PC-3 (cell line): ENCODE measurements around the gene CHML. TPM values are rescaled to one million over a fixed set of nuclear protein-coding genes. Genes with fewer than 3 reads are reported as not detected.

Experiments
- ATAC-seq: fragments of 200-7000 bp; cut with Tn5 transposase; 2 replicates; pipeline ENCODE4 v1.9.1; 2020; ENCODE audit warnings: mild to moderate bottlenecking, moderate library complexity
- BruUV-seq: library from RNA; stranded (reverse); fragments of 400-500 nt; replicated peaks from 2 replicates; lab custom pipeline; 2021; lab: Mats Ljungman, UMichigan
- CTCF ChIA-PET: fragments of 300-600 bp; sonication (Branson Sonifier 250); formaldehyde crosslinking; loops from one replicate; lab custom pipeline; 2022; ENCODE audit warnings: antibody characterized with exemption; lab: Charles Lee
- POLR2A ChIA-PET: fragments of 300-600 bp; sonication (Branson Sonifier 250); formaldehyde crosslinking; loops from one replicate; lab custom pipeline; 2022; ENCODE audit warnings: antibody characterized with exemption; ENCODE audit not compliant: unreplicated experiment; lab: Charles Lee
- DNase-seq: peaks from one replicate; pipeline ENCODE4 v3.0.0-alpha.2; 2015
- H2AFZ ChIP-seq: fragments of 300-600 bp; sonication (generic); 2 replicates; pipeline ENCODE4 v1.6.0; 2016; ENCODE audit warnings: antibody characterized with exemption, low read length
- H3F3A ChIP-seq: fragments of 300-600 bp; sonication (generic); one replicate; pipeline ENCODE4 v1.6.0; 2017; ENCODE audit warnings: antibody characterized with exemption, low read length, control low read depth, mild to moderate bottlenecking; ENCODE audit not compliant: unreplicated experiment
- H3K27ac ChIP-seq: fragments of 300-600 bp; sonication (generic); 2 replicates; pipeline ENCODE4 v1.5.1; 2016; ENCODE audit warnings: mild to moderate bottlenecking, low read length
- H3K27me3 ChIP-seq: fragments of 300-600 bp; sonication (generic); 2 replicates; pipeline ENCODE4 v1.6.1; 2016; ENCODE audit warnings: low read length, mixed read lengths
- H3K36me3 ChIP-seq: fragments of 300-600 bp; sonication (generic); 2 replicates; pipeline ENCODE4 v1.6.1; 2016; ENCODE audit warnings: low read depth, mixed run types, low read length, mixed read lengths
- H3K4me1 ChIP-seq: fragments of 300-600 bp; sonication (generic); 2 replicates; pipeline ENCODE4 v1.5.1; 2016; ENCODE audit warnings: low read length; ENCODE audit not compliant: insufficient read depth
- H3K4me2 ChIP-seq: fragments of 300-600 bp; sonication (generic); 2 replicates; pipeline ENCODE4 v1.6.0; 2016; ENCODE audit warnings: low read length
- H3K4me3 ChIP-seq: fragments of 300-600 bp; sonication (generic); 2 replicates; pipeline ENCODE4 v1.5.1; 2016; ENCODE audit warnings: mild to moderate bottlenecking, low read length, mixed read lengths
- H3K79me2 ChIP-seq: fragments of 300-600 bp; sonication (generic); 2 replicates; pipeline ENCODE4 v1.6.1; 2017; ENCODE audit warnings: low read length, mixed read lengths
- H3K9ac ChIP-seq: fragments of 300-600 bp; sonication (generic); 2 replicates; pipeline ENCODE4 v1.6.0; 2016; ENCODE audit warnings: mild to moderate bottlenecking, low read length
- H3K9me2 ChIP-seq: fragments of 300-600 bp; sonication (generic); replicated peaks from 2 replicates; pipeline ENCODE4 v1.6.1; 2016; ENCODE audit warnings: mixed run types, low read length, mixed read lengths
- H3K9me3 ChIP-seq: fragments of 300-600 bp; sonication (generic); 2 replicates; pipeline ENCODE4 v1.6.1; 2016; ENCODE audit warnings: low read length, mixed read lengths
- H4K20me1 ChIP-seq: fragments of 300-600 bp; sonication (generic); 2 replicates; pipeline ENCODE4 v1.6.1; 2016; ENCODE audit warnings: low read length, mixed read lengths
- CTCF ChIP-seq: fragments of 300-600 bp; sonication (generic); conservative IDR thresholded peaks from 2 replicates; pipeline ENCODE4 v1.5.1; 2017; ENCODE audit warnings: antibody characterized with exemption, low read depth, mild to moderate bottlenecking, low read length
- EZH2 ChIP-seq: fragments of 300-600 bp; sonication (generic); IDR thresholded peaks from one replicate; pipeline ENCODE4 v1.6.1; 2017; ENCODE audit warnings: antibody characterized with exemption, mild to moderate bottlenecking, low read length; ENCODE audit not compliant: unreplicated experiment
- EZH2phosphoT487 ChIP-seq: fragments of 300-600 bp; sonication (generic); IDR thresholded peaks from 2 replicates; pipeline ENCODE4 v1.6.1; 2018; ENCODE audit warnings: mild to moderate bottlenecking, antibody characterized with exemption, low read length, borderline replicate concordance
- intact Hi-C: fragments of 100-400 bp; cut with micrococcal nuclease; formaldehyde crosslinking; loops from 2 replicates; pipeline ENCODE4 v1.9.0; 2023
- total RNA-seq: library from RNA; depleted of rRNA; stranded (reverse); fragments of >200 nt; gene quantifications from 2 replicates; pipeline ENCODE4 v1.2.3, GENCODE V29; 2014

Gene CHML
- total RNA-seq, 1 experiment from 2014 or later: 68.6 TPM

GRCh38 chr1:241679961-241680360, 39.8 kb upstream of the CHML start:
- Histone ChIP-seq H3K9ac (no peak overlapping the region), H3K9me3 (no peaks in the 10 kb centered on the region), H4K20me1 (no peaks in the 10 kb centered on the region), H3K4me3 (no peak overlapping the region), H3K27me3 (no peaks in the 10 kb centered on the region), H3K9me2 (no peaks in the 10 kb centered on the region), H3K4me1 (no peaks in the 10 kb centered on the region), H2AFZ (no peak overlapping the region), H3K4me2 (no peak overlapping the region), H3F3A (no peaks in the 10 kb centered on the region), H3K79me2 (no peaks in the 10 kb centered on the region), H3K27ac (no peak overlapping the region), H3K36me3 (no peaks in the 10 kb centered on the region)
- intact Hi-C loops: no loop called here
- BruUV-seq: no TSS peak
- DNase-seq (no peak), ATAC-seq (no peak)
- ChIA-PET POLR2A (no interaction called here), CTCF (no interaction called here)
- TF ChIP-seq EZH2 (no peak), EZH2phosphoT487 (no peak), CTCF (no peak)

GRCh38 chr1:241679404-241679803, 39.2 kb upstream of the CHML start:
- no peak for ATAC-seq
- Histone ChIP-seq H4K20me1 (no peaks in the 10 kb centered on the region), H3K79me2 (no peaks in the 10 kb centered on the region), H3K36me3 (no peaks in the 10 kb centered on the region), H2AFZ (no peak overlapping the region), H3K27ac (no peak overlapping the region), H3K4me3 (no peak overlapping the region), H3F3A (no peaks in the 10 kb centered on the region), H3K9ac (no peak overlapping the region), H3K4me1 (no peaks in the 10 kb centered on the region), H3K27me3 (no peaks in the 10 kb centered on the region), H3K9me3 (no peaks in the 10 kb centered on the region), H3K4me2 (no peak overlapping the region), H3K9me2 (no peaks in the 10 kb centered on the region)
- BruUV-seq: no TSS peak
- TF ChIP-seq EZH2phosphoT487 (no peak), CTCF (no peak), EZH2 (no peak)
- POLR2A ChIA-PET: no interaction called here
- CTCF ChIA-PET: no interaction called here
- intact Hi-C loops: no loop called here
- DNase-seq: no peak

GRCh38 chr1:241678536-241678935, 38.4 kb upstream of the CHML start:
- H3F3A ChIP-seq: no peaks in the 10 kb centered on the region
- BruUV-seq: no TSS peak
- no peaks in the 10 kb centered on the region for H3K36me3 ChIP-seq
- TF ChIP-seq EZH2phosphoT487 (no peak), CTCF (no peak)
- H3K79me2 ChIP-seq: no peaks in the 10 kb centered on the region
- H3K9me3 ChIP-seq: no peaks in the 10 kb centered on the region
- H3K4me1 ChIP-seq: no peaks in the 10 kb centered on the region
- ATAC-seq (no peak), DNase-seq (no peak)
- CTCF ChIA-PET: no interaction called here
- POLR2A ChIA-PET: no interaction called here
- no peak overlapping the region for H3K27ac ChIP-seq
- no peak overlapping the region for H3K4me3 ChIP-seq
- H2AFZ ChIP-seq: no peak overlapping the region
- no peaks in the 10 kb centered on the region for H3K9me2 ChIP-seq
- no peak overlapping the region for H3K4me2 ChIP-seq
- no peaks in the 10 kb centered on the region for H3K27me3 ChIP-seq
- intact Hi-C loops: no loop called here
- H4K20me1 ChIP-seq: no peaks in the 10 kb centered on the region
- H3K9ac ChIP-seq: no peak overlapping the region
